Thyroid gland (tissue), 4 donors: ENCODE measurements around the gene JMJD6. TPM values are rescaled to one million over a fixed set of nuclear protein-coding genes. Genes with fewer than 3 reads are reported as not detected.

Source experiments
- DNase-seq, 2 donors: peaks; one replicate each; pipeline ENCODE4 v3.0.0-alpha.2; 2019
- H3K27ac ChIP-seq, 3 donors: fragments of 200-600 bp; sonication (generic); 1 replicate in 2 of 3; 2 replicates in 1 of 3; pipeline ENCODE4 v1.5.1; 2016 to 2019; ENCODE audit warnings: mild to moderate bottlenecking in 1 of 3, moderate library complexity in 1 of 3
- H3K27me3 ChIP-seq: fragments of 200-600 bp; sonication (generic); one replicate; pipeline ENCODE4 v1.5.1; 2019
- H3K36me3 ChIP-seq, 2 donors: fragments of 200-600 bp; sonication (generic); one replicate each; pipeline ENCODE4 v1.5.1; 2016 to 2019
- H3K4me1 ChIP-seq, 2 donors: fragments of 200-600 bp; sonication (generic); one replicate each; pipeline ENCODE4 v1.5.1; 2017 to 2019
- H3K4me3 ChIP-seq, 3 donors: fragments of 200-600 bp; sonication (generic); replicated peaks in 1 of 3; 1 replicate in 2 of 3; 2 replicates in 1 of 3; pipeline ENCODE4 v1.5.1; 2016; ENCODE audit warnings: mild to moderate bottlenecking in 1 of 3
- H3K9me3 ChIP-seq: fragments of 200-600 bp; sonication (generic); one replicate; pipeline ENCODE4 v1.5.1; 2017
- POLR2A ChIP-seq, 2 donors: fragments of 450-650 bp; IDR thresholded peaks; one replicate each; pipeline ENCODE4 v1.6.1; 2017; ENCODE audit warnings: antibody characterized with exemption in 2 of 2, mild to moderate bottlenecking in 2 of 2, moderate library complexity in 1 of 2
- WGBS, 2 donors: methylation state at CpG; one replicate each; pipeline ENCODE4 v1.1.5; 2017; 5-methylcytosine and 5-hydroxymethylcytosine counted together
- intact Hi-C: fragments of 100-400 bp; cut with DNase I; formaldehyde crosslinking; loops from one replicate; pipeline ENCODE4 v1.15.1; 2023
- total RNA-seq, 4 donors: library from RNA; depleted of rRNA; stranded (reverse); fragments of >200 nt; gene quantifications; one replicate each; pipeline ENCODE4 v1.2.3, GENCODE V29; 2016
- TF ChIP-seq, protein P1 (sequence below), 6 experiments: fragments of 200-600 bp in 3 of 6; fragments of 450-650 bp in 3 of 6; sonication (generic) in 3 of 6; IDR thresholded peaks; one replicate each; pipeline ENCODE4 v1.5.1; 2016 to 2019; ENCODE audit warnings: antibody characterized with exemption in 6 of 6, mild to moderate bottlenecking in 2 of 6, inconsistent platforms in 1 of 6, moderate library complexity in 1 of 6

Gene JMJD6
- total RNA-seq, 4 donors from 2014 or later = 12.2 to 24.2 (median 20.7) TPM

DNA sequence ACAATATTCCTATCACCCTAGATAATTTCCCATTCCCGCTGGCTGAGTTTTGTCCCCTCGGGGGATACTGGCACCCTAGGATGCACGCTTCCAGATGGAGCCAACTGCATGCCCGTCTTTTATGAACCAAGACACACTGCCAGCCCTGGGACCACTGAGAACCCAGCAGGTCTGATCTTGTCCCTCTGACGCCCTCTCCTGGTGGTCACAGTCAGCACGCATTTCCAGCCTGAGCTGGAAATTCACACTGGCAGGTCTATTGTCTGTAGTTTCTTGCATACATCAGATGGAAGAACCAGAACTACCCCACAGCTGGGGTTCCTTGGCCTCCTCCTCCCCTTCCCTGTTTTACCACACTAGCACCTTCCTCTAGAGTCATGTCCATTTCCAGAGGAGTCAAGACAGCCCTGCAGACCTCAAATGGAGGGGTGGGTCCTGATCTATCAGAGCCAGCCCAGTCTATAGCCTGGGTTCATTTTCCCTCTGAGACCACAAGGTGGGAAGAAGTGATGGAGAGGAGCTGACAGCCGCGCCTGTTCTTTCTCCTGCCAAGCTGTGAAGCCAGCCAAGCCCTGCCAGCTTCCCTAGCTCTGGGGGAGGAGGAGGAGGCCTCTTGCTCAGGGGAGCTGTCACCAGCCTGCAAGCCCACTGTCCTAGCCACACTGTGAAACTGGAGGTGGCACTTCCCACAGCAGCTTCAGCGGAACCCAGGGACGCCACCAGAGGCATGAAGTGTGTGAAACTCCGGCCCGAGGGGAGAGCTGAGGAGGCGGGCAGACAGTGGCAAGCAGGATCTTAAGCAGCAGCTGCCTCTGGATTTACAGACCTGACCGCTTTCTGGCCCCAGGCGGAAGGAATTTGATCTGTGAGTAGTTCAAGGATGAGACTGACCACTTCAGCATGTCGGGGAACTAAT, 44.9 kb downstream of the JMJD6 start:
- Histone ChIP-seq H3K4me1 (peaks cover 12 to 54% of the 10 kb centered on the region in 2 donors), H3K9me3 (no peaks in the 10 kb centered on the region), H3K27me3 (no peaks in the 10 kb centered on the region), H3K27ac (peak overlapping the region in 2 of 3 donors; percentile 24 to 62), H3K4me3 (no peak overlapping the region), H3K36me3 (peaks cover 15 to 21% of the 10 kb centered on the region in 2 donors)
- peak; percentile 77 to 81 for DNase-seq
- TF ChIP-seq POLR2A (IDR thresholded peaks at IDR 0.05) = no peak
- TF ChIP-seq, protein P1, sequence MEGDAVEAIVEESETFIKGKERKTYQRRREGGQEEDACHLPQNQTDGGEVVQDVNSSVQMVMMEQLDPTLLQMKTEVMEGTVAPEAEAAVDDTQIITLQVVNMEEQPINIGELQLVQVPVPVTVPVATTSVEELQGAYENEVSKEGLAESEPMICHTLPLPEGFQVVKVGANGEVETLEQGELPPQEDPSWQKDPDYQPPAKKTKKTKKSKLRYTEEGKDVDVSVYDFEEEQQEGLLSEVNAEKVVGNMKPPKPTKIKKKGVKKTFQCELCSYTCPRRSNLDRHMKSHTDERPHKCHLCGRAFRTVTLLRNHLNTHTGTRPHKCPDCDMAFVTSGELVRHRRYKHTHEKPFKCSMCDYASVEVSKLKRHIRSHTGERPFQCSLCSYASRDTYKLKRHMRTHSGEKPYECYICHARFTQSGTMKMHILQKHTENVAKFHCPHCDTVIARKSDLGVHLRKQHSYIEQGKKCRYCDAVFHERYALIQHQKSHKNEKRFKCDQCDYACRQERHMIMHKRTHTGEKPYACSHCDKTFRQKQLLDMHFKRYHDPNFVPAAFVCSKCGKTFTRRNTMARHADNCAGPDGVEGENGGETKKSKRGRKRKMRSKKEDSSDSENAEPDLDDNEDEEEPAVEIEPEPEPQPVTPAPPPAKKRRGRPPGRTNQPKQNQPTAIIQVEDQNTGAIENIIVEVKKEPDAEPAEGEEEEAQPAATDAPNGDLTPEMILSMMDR (IDR thresholded peaks at IDR 0.05) = peak; percentile 33 to 72 (median 65)
- 60 to 71% methylated on average over 8 to 16 of the region's 16 CpGs for WGBS, 2 donors
- intact Hi-C loops = loop anchor here (10.0 kb wide), 1 partner anchor 157 kb away; no protein-coding TSS in a partner anchor

DNA sequence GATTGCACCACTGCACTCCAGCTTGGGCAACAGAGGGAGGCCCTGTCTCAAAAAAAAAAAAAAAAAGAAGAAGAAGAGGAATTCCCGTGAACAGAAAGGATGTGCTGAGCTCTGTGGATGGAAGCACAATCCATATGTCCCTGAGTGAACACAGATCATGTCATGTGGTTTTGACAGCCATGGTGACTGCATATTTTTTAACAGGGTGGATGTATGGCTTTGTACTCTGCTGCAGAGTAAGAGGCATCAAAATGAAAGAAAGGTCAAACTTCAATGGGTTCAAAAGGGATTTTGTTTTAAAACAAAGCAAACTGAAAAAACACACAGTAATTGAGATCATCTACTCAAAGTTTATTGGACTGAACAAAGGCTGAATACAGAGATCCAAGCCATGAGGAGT, 47.2 kb downstream of the JMJD6 start:
- TF ChIP-seq, protein P1 (IDR thresholded peaks at IDR 0.05) = no peak
- TF ChIP-seq POLR2A (IDR thresholded peaks at IDR 0.05) = no peak
- H3K4me3 ChIP-seq = no peak overlapping the region
- no peaks in the 10 kb centered on the region for H3K9me3 ChIP-seq
- H3K4me1 ChIP-seq = peaks cover 17 to 50% of the 10 kb centered on the region in 2 donors
- no peaks in the 10 kb centered on the region for H3K27me3 ChIP-seq
- intact Hi-C loops = no loop called here
- H3K27ac ChIP-seq = no peak overlapping the region
- H3K36me3 ChIP-seq = peaks cover 9 to 18% of the 10 kb centered on the region in 2 donors
- WGBS, 2 donors = 91 to 95% methylated on average over 1 of the region's 1 CpG
- no peak for DNase-seq

DNA sequence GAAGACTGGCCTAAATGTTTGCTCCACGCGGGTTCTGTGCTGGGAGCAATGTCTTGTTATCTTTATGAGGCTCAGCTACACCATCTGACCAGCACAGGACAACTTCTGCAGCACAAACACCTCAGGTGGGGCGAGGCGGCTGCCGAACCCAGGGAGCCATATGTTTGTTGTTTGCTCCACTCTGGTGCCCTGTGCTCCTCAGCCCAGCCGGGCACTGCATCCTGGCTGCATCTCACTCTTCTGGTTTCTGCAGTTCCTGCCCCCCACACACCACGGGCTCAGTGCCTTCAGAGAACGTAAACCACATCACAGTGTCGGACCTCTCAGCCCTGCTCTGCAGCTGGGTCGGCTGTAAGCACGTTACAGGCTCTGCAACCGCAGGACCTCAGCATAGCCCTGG, 48.1 kb downstream of the JMJD6 start:
- 51 to 86% methylated on average over 9 to 12 of the region's 12 CpGs for WGBS, 2 donors
- Histone ChIP-seq H3K4me1 (peaks cover 17 to 45% of the 10 kb centered on the region in 2 donors), H3K27me3 (no peaks in the 10 kb centered on the region), H3K27ac (peak overlapping the region; percentile 4 to 23 (median 12)), H3K4me3 (no peak overlapping the region), H3K9me3 (no peaks in the 10 kb centered on the region), H3K36me3 (peaks cover 5 to 13% of the 10 kb centered on the region in 2 donors)
- TF ChIP-seq, protein P1 (IDR thresholded peaks at IDR 0.05) = no peak
- TF ChIP-seq POLR2A (IDR thresholded peaks at IDR 0.05) = no peak
- intact Hi-C loops = no loop called here
- DNase-seq = peak in 1 of 2 donors; percentile 85

DNA sequence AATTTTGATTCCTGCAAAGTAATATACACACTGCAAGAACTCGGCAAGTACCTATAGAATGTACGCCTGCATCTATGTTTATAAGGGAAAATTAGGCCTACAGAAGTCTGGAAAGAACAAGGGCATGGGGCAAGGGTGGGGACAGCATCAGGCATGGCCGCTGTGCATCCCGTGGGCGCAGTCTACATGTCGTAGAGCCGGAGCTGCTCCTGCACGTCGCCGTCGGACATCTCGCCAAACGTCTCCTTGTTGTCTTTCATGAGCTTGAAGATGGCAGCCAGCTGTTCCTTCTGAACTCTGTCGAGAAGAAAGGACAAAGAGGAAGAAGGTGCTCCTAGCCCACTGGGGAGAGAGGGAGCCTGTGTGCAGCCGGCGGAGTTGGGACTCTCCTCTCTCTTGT, 49.0 kb downstream of the JMJD6 start:
- H3K27ac ChIP-seq = peak overlapping the region in 1 of 3 donors; percentile 12
- intact Hi-C loops = no loop called here
- WGBS, 2 donors = 87 to 89% methylated on average over 16 of the region's 16 CpGs
- no peak overlapping the region for H3K4me3 ChIP-seq
- no peak for DNase-seq
- no peaks in the 10 kb centered on the region for H3K27me3 ChIP-seq
- peaks cover 0 to 4% of the 10 kb centered on the region in 2 donors for H3K36me3 ChIP-seq
- no peaks in the 10 kb centered on the region for H3K9me3 ChIP-seq
- TF ChIP-seq, protein P1 (IDR thresholded peaks at IDR 0.05) = no peak
- TF ChIP-seq POLR2A (IDR thresholded peaks at IDR 0.05) = no peak
- peaks cover 17 to 43% of the 10 kb centered on the region in 2 donors for H3K4me1 ChIP-seq

DNA sequence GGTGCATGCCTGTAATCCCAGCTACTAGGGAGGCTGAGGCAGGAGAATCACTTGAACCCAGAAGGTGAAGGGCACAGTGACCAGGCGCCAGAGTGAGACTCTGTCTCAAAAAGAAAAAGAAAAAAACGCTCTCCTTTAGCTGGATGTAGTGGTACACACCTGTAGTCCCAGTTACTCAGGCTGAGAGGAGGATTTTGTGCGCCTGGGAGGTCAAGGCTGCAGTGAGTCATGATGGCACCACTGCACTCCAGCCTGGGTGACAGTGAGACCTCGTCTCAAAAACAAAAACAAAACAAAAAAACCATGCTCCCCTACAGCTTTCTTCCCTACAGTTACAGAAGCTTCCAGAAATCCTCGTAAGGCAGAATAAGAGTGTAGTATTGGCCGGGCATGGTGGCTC, 49.8 kb downstream of the JMJD6 start:
- Histone ChIP-seq H3K27me3 (no peaks in the 10 kb centered on the region), H3K36me3 (peaks cover 0 to 4% of the 10 kb centered on the region in 2 donors), H3K9me3 (no peaks in the 10 kb centered on the region), H3K4me3 (no peak overlapping the region), H3K27ac (peak overlapping the region in 1 of 3 donors; percentile 41), H3K4me1 (peaks cover 15 to 41% of the 10 kb centered on the region in 2 donors)
- intact Hi-C loops = no loop called here
- no peak for DNase-seq
- TF ChIP-seq POLR2A (IDR thresholded peaks at IDR 0.05) = no peak
- TF ChIP-seq, protein P1 (IDR thresholded peaks at IDR 0.05) = no peak
- 90 to 95% methylated on average over 6 of the region's 6 CpGs for WGBS, 2 donors
